Measurements from ENCODE around the gene VANGL1. TPM values are rescaled to one million over a fixed set of nuclear protein-coding genes. Genes with fewer than 3 reads are reported as not detected.

The VANGL1 gene
- total RNA-seq, 1 donor from 2014 or later, result 9.5 TPM

GRCh38 chr1:115701090-115701489, 59.3 kb downstream of the VANGL1 start:
- Mint-ChIP-seq H3K36me3 (ENCODE audit: low read depth) (no peaks in the 10 kb centered on the region), H3K4me3 (ENCODE audit: low read depth) (no peak overlapping the region), H3K27ac (no peak overlapping the region), H3K27me3 (ENCODE audit: low read depth) (peaks cover 29% of the 10 kb centered on the region), H3K9me3 (no peaks in the 10 kb centered on the region), H3K4me1 (ENCODE audit: low read depth) (no peaks in the 10 kb centered on the region)
- intact Hi-C loops (cut with micrococcal nuclease), result no loop called here
- no peak for DNase-seq (ENCODE audit: low spot score)

- Mint-ChIP-seq H3K4me1 (ENCODE audit: low read depth) (no peaks in the 10 kb centered on the region), H3K9me3 (no peaks in the 10 kb centered on the region), H3K36me3 (ENCODE audit: low read depth) (no peaks in the 10 kb centered on the region), H3K4me3 (ENCODE audit: low read depth) (no peak overlapping the region), H3K27me3 (ENCODE audit: low read depth) (peaks cover 32% of the 10 kb centered on the region), H3K27ac (no peak overlapping the region)
- no peak for DNase-seq (ENCODE audit: low spot score)
- intact Hi-C loops (cut with micrococcal nuclease), result no loop called here
Measured at GRCh38 chr1:115702959-115703358, 61.2 kb downstream of the VANGL1 start.

- H3K9me3 Mint-ChIP-seq, result no peaks in the 10 kb centered on the region
Measured at GRCh38 chr1:115705085-115705951, 63.5 kb downstream of the VANGL1 start.

GRCh38 chr1:115705963-115706362, 64.2 kb downstream of the VANGL1 start:
- Mint-ChIP-seq H3K27me3 (ENCODE audit: low read depth) (peaks cover 26% of the 10 kb centered on the region), H3K4me3 (ENCODE audit: low read depth) (no peak overlapping the region), H3K27ac (no peak overlapping the region), H3K36me3 (ENCODE audit: low read depth) (no peaks in the 10 kb centered on the region), H3K9me3 (no peaks in the 10 kb centered on the region), H3K4me1 (ENCODE audit: low read depth) (no peaks in the 10 kb centered on the region)
- intact Hi-C loops (cut with micrococcal nuclease), result loop anchor here (1.0 kb wide), 1 partner anchor 98 kb away; no protein-coding TSS in a partner anchor
- DNase-seq (ENCODE audit: low spot score), result no peak

More at GRCh38 chr1:115705085-115705951, 63.5 kb downstream of the VANGL1 start:
- intact Hi-C loops (cut with micrococcal nuclease), result no loop called here
- peaks cover 29% of the 10 kb centered on the region for H3K27me3 Mint-ChIP-seq (ENCODE audit: low read depth)
- H3K4me3 Mint-ChIP-seq (ENCODE audit: low read depth), result no peak overlapping the region
- no peaks in the 10 kb centered on the region for H3K4me1 Mint-ChIP-seq (ENCODE audit: low read depth)
- H3K36me3 Mint-ChIP-seq (ENCODE audit: low read depth), result no peaks in the 10 kb centered on the region
- no peak overlapping the region for H3K27ac Mint-ChIP-seq
- DNase-seq (ENCODE audit: low spot score), result no peak

GRCh38 chr1:115706587-115707425, 65.0 kb downstream of the VANGL1 start:
- H3K4me3 Mint-ChIP-seq (ENCODE audit: low read depth), result no peak overlapping the region
- intact Hi-C loops (cut with micrococcal nuclease), result loop anchor here (1.0 kb wide), 1 partner anchor 99 kb away; no protein-coding TSS in a partner anchor
- H3K27me3 Mint-ChIP-seq (ENCODE audit: low read depth), result peaks cover 20% of the 10 kb centered on the region
- no peak overlapping the region for H3K27ac Mint-ChIP-seq
- H3K36me3 Mint-ChIP-seq (ENCODE audit: low read depth), result no peaks in the 10 kb centered on the region
- H3K9me3 Mint-ChIP-seq, result no peaks in the 10 kb centered on the region
- no peak for DNase-seq (ENCODE audit: low spot score)
- H3K4me1 Mint-ChIP-seq (ENCODE audit: low read depth), result peaks cover 6% of the 10 kb centered on the region

- Mint-ChIP-seq H3K4me1 (ENCODE audit: low read depth) (peaks cover 6% of the 10 kb centered on the region), H3K36me3 (ENCODE audit: low read depth) (no peaks in the 10 kb centered on the region), H3K27me3 (ENCODE audit: low read depth) (peaks cover 26% of the 10 kb centered on the region), H3K9me3 (no peaks in the 10 kb centered on the region), H3K4me3 (ENCODE audit: low read depth) (no peak overlapping the region), H3K27ac (no peak overlapping the region)
- intact Hi-C loops (cut with micrococcal nuclease), result loop anchor here (2.0 kb wide), 1 partner anchor 62 kb away; no protein-coding TSS in a partner anchor
- DNase-seq (ENCODE audit: low spot score), result no peak
Measured at GRCh38 chr1:115710859-115711624, 69.3 kb downstream of the VANGL1 start.

GRCh38 chr1:115712911-115713609, 71.3 kb downstream of the VANGL1 start:
- intact Hi-C loops (cut with micrococcal nuclease), result no loop called here
- Mint-ChIP-seq H3K27ac (no peak overlapping the region), H3K9me3 (no peaks in the 10 kb centered on the region), H3K27me3 (ENCODE audit: low read depth) (peaks cover 31% of the 10 kb centered on the region), H3K4me3 (ENCODE audit: low read depth) (no peak overlapping the region), H3K36me3 (ENCODE audit: low read depth) (no peaks in the 10 kb centered on the region), H3K4me1 (ENCODE audit: low read depth) (peaks cover 9% of the 10 kb centered on the region)
- DNase-seq (ENCODE audit: low spot score), result no peak

- H3K27ac Mint-ChIP-seq, result no peak overlapping the region
- intact Hi-C loops (cut with micrococcal nuclease), result no loop called here
- peaks cover 9% of the 10 kb centered on the region for H3K4me1 Mint-ChIP-seq (ENCODE audit: low read depth)
- DNase-seq (ENCODE audit: low spot score), result no peak
- peaks cover 33% of the 10 kb centered on the region for H3K27me3 Mint-ChIP-seq (ENCODE audit: low read depth)
- no peak overlapping the region for H3K4me3 Mint-ChIP-seq (ENCODE audit: low read depth)
- no peaks in the 10 kb centered on the region for H3K36me3 Mint-ChIP-seq (ENCODE audit: low read depth)
- no peaks in the 10 kb centered on the region for H3K9me3 Mint-ChIP-seq
Measured at GRCh38 chr1:115713906-115714305, 72.1 kb downstream of the VANGL1 start.

- intact Hi-C loops (cut with micrococcal nuclease), result no loop called here
- H3K27ac Mint-ChIP-seq, result no peak overlapping the region
- no peak for DNase-seq (ENCODE audit: low spot score)
- no peaks in the 10 kb centered on the region for H3K36me3 Mint-ChIP-seq (ENCODE audit: low read depth)
- peaks cover 9% of the 10 kb centered on the region for H3K4me1 Mint-ChIP-seq (ENCODE audit: low read depth)
- H3K9me3 Mint-ChIP-seq, result no peaks in the 10 kb centered on the region
- no peak overlapping the region for H3K4me3 Mint-ChIP-seq (ENCODE audit: low read depth)
- peaks cover 28% of the 10 kb centered on the region for H3K27me3 Mint-ChIP-seq (ENCODE audit: low read depth)
Measured at GRCh38 chr1:115714572-115715141, 72.9 kb downstream of the VANGL1 start.

GRCh38 chr1:115717541-115717940, 75.8 kb downstream of the VANGL1 start:
- Mint-ChIP-seq H3K27ac (no peak overlapping the region), H3K36me3 (ENCODE audit: low read depth) (no peaks in the 10 kb centered on the region), H3K4me1 (ENCODE audit: low read depth) (peaks cover 2% of the 10 kb centered on the region), H3K9me3 (no peaks in the 10 kb centered on the region), H3K27me3 (ENCODE audit: low read depth) (peaks cover 29% of the 10 kb centered on the region), H3K4me3 (ENCODE audit: low read depth) (no peak overlapping the region)
- intact Hi-C loops (cut with micrococcal nuclease), result no loop called here
- DNase-seq (ENCODE audit: low spot score), result no peak

- peaks cover 25% of the 10 kb centered on the region for H3K27me3 Mint-ChIP-seq (ENCODE audit: low read depth)
- no peak overlapping the region for H3K4me3 Mint-ChIP-seq (ENCODE audit: low read depth)
- peaks cover 2% of the 10 kb centered on the region for H3K4me1 Mint-ChIP-seq (ENCODE audit: low read depth)
- H3K36me3 Mint-ChIP-seq (ENCODE audit: low read depth), result no peaks in the 10 kb centered on the region
- DNase-seq (ENCODE audit: low spot score), result no peak
- intact Hi-C loops (cut with micrococcal nuclease), result no loop called here
- H3K27ac Mint-ChIP-seq, result no peak overlapping the region
- no peaks in the 10 kb centered on the region for H3K9me3 Mint-ChIP-seq
Measured at GRCh38 chr1:115718011-115718754, 76.4 kb downstream of the VANGL1 start.
